ENCODE data around the gene TERT. TPM values are rescaled to one million over a fixed set of nuclear protein-coding genes. Genes with fewer than 3 reads are reported as not detected.
A peak's percentile ranks its signal among the peaks of the same experiment; 100 is the strongest.

Gene TERT
- total and polyA plus RNA-seq, 2 of the 8 experiments (the other 6 are each of a cell fraction or from before 2014, with no cell fraction given), result 13.1 to 23.1 TPM

DNA sequence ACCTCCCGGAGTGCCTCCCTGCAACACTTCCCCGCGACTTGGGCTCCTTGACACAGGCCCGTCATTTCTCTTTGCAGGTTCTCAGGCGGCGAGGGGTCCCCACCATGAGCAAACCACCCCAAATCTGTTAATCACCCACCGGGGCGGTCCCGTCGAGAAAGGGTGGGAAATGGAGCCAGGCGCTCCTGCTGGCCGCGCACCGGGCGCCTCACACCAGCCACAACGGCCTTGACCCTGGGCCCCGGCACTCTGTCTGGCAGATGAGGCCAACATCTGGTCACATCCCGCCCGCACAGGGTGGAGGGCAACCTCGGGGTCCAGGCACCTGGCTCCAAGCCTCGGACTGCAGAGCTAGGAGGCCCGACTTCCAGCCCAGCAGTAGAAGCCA is 776 bp upstream of the TERT start (continued):
- peak; percentile 95 for TF ChIP-seq E2F6 (IDR thresholded peaks at IDR 0.05)
